SK-N-MC (cell line): Measurements from ENCODE around the gene GALNTL6.

Experiments
- EZH2 ChIP-seq: fragments of 200-600 bp; sonication (generic); IDR thresholded peaks from one replicate; pipeline ENCODE4 v1.6.1; 2017; ENCODE audit warnings: antibody characterized with exemption
- FOXP2 ChIP-seq: optimal IDR thresholded peaks from 2 replicates; pipeline ENCODE3; 2011; ENCODE audit warnings: mild to moderate bottlenecking, moderate library complexity; ENCODE audit not compliant: insufficient read depth; ENCODE audit errors: extremely low read length, control extremely low read depth
- POLR2AphosphoS5 ChIP-seq: IDR thresholded peaks from 2 replicates; pipeline ENCODE4 v1.6.1; 2012; ENCODE audit warnings: mild to moderate bottlenecking, low read depth, low read length, borderline replicate concordance

GRCh38 chr4:172352356-172352755, 539.2 kb downstream of the GALNTL6 start:
- TF ChIP-seq EZH2 = no peak
- no peak for TF ChIP-seq POLR2AphosphoS5
- TF ChIP-seq FOXP2 = no peak
